OCI-LY3 (cell line): ENCODE measurements around the gene TPBGL.

Source experiments
- H2AFZ ChIP-seq: fragments of 200-600, 300-600 bp; shearing (Covaris generic); 2 replicates; pipeline ENCODE4 v1.6.0; 2014; ENCODE audit warnings: antibody characterized with exemption, low read depth, low read length
- H3K27ac ChIP-seq: fragments of 200-600, 300-600 bp; sonication (generic); 2 replicates; pipeline ENCODE4 v1.5.1; 2014; ENCODE audit warnings: mild to moderate bottlenecking, low read length, moderate library complexity, mixed read lengths
- H3K27me3 ChIP-seq: fragments of 200-600, 300-600 bp; sonication (generic); 2 replicates; pipeline ENCODE4 v1.6.1; 2014; ENCODE audit warnings: low read depth, low read length, mixed read lengths
- H3K36me3 ChIP-seq: fragments of 200-600, 300-600 bp; sonication (generic); replicated peaks from 2 replicates; pipeline ENCODE3; 2014; ENCODE audit warnings: low read depth, low read length, mixed read lengths
- H3K4me1 ChIP-seq: fragments of 300-600, 200-600 bp; sonication (generic); 2 replicates; pipeline ENCODE4 v1.6.1; 2014; ENCODE audit warnings: low read length, mixed read lengths
- H3K4me2 ChIP-seq: fragments of 200-600, 300-600 bp; sonication (generic); 2 replicates; pipeline ENCODE4 v1.6.1; 2014; ENCODE audit warnings: low read length, mixed read lengths
- H3K4me3 ChIP-seq: fragments of 300-600, 200-600 bp; sonication (generic); 2 replicates; pipeline ENCODE4 v1.5.1; 2014; ENCODE audit warnings: antibody characterized with exemption, mild to moderate bottlenecking, low read length, moderate library complexity
- H3K79me2 ChIP-seq: fragments of 300-600, 200-600 bp; shearing (Covaris generic); 2 replicates; pipeline ENCODE4 v1.6.1; 2014; ENCODE audit warnings: mild to moderate bottlenecking, low read length, mixed read lengths
- H3K9ac ChIP-seq: fragments of 300-600, 200-600 bp; shearing (Covaris generic); 2 replicates; pipeline ENCODE4 v1.6.0; 2014; ENCODE audit warnings: mild to moderate bottlenecking, low read length, moderate library complexity
- H3K9me3 ChIP-seq: fragments of 200-600, 300-600 bp; shearing (Covaris generic); 2 replicates; pipeline ENCODE4 v1.6.1; 2014; ENCODE audit warnings: low read length, mixed read lengths; ENCODE audit not compliant: insufficient read depth
- H4K20me1 ChIP-seq: fragments of 200-600, 300-600 bp; sonication (generic); 2 replicates; pipeline ENCODE4 v1.6.1; 2016; ENCODE audit warnings: low read length, mixed read lengths; ENCODE audit not compliant: insufficient read depth
- CTCF ChIP-seq: fragments of 200-600, 300-600 bp; sonication (generic); IDR thresholded peaks from 2 replicates; pipeline ENCODE4 v1.5.1; 2014; ENCODE audit warnings: antibody characterized with exemption, low read length, low read depth
- EZH2phosphoT487 ChIP-seq: fragments of 200-600 bp; shearing (Covaris generic); IDR thresholded peaks from 2 replicates; pipeline ENCODE4 v1.6.1; 2018; ENCODE audit warnings: antibody characterized with exemption, mixed run types, low read depth

The TPBGL gene

GRCh38 chr11:75242722-75243600 lies 2.4 kb downstream of the TPBGL start:
- no peaks in the 10 kb centered on the region for H3K27me3 ChIP-seq
- no peaks in the 10 kb centered on the region for H4K20me1 ChIP-seq
- H3K9ac ChIP-seq, result no peak overlapping the region
- no peak overlapping the region for H3K27ac ChIP-seq
- H3K4me3 ChIP-seq, result no peak overlapping the region
- H3K79me2 ChIP-seq, result no peaks in the 10 kb centered on the region
- TF ChIP-seq CTCF (no peak), EZH2phosphoT487 (no peak)
- H2AFZ ChIP-seq, result no peak overlapping the region
- H3K9me3 ChIP-seq, result no peaks in the 10 kb centered on the region
- no peak overlapping the region for H3K4me2 ChIP-seq
- no peaks in the 10 kb centered on the region for H3K36me3 ChIP-seq
- H3K4me1 ChIP-seq, result no peaks in the 10 kb centered on the region

GRCh38 chr11:75244052-75244814 lies 3.7 kb downstream of the TPBGL start:
- no peaks in the 10 kb centered on the region for H3K27me3 ChIP-seq
- H3K4me3 ChIP-seq, result no peak overlapping the region
- H4K20me1 ChIP-seq, result no peaks in the 10 kb centered on the region
- no peaks in the 10 kb centered on the region for H3K9me3 ChIP-seq
- H3K4me2 ChIP-seq, result no peak overlapping the region
- TF ChIP-seq CTCF, result no peak
- TF ChIP-seq EZH2phosphoT487, result no peak
- H3K9ac ChIP-seq, result no peak overlapping the region
- H3K79me2 ChIP-seq, result no peaks in the 10 kb centered on the region
- no peak overlapping the region for H3K27ac ChIP-seq
- H3K36me3 ChIP-seq, result no peaks in the 10 kb centered on the region
- H3K4me1 ChIP-seq, result peaks cover 3% of the 10 kb centered on the region; the same call in 1 of the 2 replicates
- H2AFZ ChIP-seq, result no peak overlapping the region

GRCh38 chr11:75245356-75246005 lies 4.9 kb downstream of the TPBGL start:
- Histone ChIP-seq H3K9ac (no peak overlapping the region), H3K4me2 (no peak overlapping the region), H3K4me1 (peaks cover 3% of the 10 kb centered on the region; the same call in 1 of the 2 replicates), H3K9me3 (no peaks in the 10 kb centered on the region), H2AFZ (no peak overlapping the region), H3K36me3 (no peaks in the 10 kb centered on the region), H3K79me2 (no peaks in the 10 kb centered on the region), H3K27ac (no peak overlapping the region), H3K27me3 (no peaks in the 10 kb centered on the region), H4K20me1 (no peaks in the 10 kb centered on the region), H3K4me3 (no peak overlapping the region)
- TF ChIP-seq EZH2phosphoT487 (no peak), CTCF (0 out of 2 replicates have a peak, but pooled peaks have one; percentile 11)
